HTERT RPE-1 (cell line): ENCODE results near the gene SELENOF.

ENCODE experiments used
- in situ Hi-C: fragments of 300-500 bp; cut with MboI; formaldehyde crosslinking; loops from 4 replicates; pipeline ENCODE4 v1.14.3; 2020; ENCODE audit warnings: low sequenced_read_pairs

SELENOF gene

DNA sequence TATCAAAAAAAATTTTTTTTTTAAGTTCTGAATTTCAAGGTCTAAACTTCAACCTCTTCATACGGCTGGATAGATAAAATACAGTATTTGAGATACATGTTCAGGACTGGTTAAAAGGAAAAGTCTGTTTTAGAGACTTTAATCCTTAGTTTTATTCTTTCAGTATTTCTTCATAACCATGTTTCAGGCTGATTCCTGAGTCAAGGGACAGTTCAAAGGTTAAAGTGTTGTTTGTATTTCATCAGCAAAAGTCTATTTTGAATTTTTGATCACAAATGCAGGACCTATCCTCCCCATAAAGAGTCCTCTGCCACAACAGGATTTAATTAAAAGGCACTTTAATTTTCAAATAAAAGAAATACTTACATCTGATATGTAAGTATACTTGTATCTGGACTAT, 53.5 kb downstream of the SELENOF start:
- in situ Hi-C loops: no loop called here

DNA sequence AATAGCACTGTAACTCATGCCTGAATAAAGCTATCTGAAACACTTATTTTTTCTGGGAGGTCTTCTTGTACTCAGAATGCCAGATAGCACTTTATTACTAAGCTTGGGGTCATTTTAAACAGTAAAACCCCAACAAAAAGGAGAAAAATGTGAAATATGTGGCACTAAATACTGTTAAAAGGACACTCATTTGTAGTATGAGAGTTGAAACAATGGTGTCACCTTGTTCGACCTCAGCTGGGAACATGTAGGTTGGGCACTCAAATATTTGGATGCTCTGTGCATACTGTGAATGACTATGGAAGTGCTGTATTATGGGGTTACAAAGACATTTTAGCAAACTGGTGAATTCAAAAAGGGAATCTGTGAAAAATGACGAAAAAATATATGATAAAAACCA, 53.9 kb downstream of the SELENOF start:
- in situ Hi-C loops: no loop called here

DNA sequence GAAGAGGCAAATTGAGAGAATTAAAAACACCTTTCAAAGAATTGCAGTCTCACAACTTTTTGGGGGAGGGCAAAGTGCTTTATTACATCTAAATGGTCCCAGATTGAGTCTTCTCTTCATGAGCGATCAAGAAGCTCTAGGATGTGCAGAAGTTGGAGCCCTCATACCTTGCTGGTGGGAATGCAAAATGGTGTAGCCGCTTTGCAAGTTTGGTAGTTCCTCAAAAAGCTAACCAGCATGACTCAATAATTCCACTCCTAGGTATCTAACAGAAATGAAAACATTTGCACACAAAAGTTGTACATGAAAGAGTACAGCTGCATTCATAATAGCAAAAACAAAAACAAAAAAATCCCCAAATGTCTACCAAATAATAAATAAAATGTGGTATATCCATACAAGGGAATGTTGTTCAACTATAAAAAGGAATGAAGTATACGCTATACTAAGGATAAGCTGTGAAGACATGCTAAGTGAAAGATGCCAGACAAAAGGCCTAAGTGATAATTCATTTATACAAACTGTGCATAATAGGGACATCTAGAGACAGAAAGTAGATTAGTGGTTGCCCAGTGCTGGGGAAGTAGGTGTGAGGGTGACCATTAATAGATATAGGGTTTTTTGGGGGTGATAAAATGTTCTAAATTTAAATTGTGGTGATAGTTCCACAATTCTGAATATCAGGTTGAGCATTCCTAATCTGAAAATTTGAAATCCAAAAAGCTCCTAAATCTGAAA, 55.2 kb downstream of the SELENOF start:
- in situ Hi-C loops: no loop called here

DNA sequence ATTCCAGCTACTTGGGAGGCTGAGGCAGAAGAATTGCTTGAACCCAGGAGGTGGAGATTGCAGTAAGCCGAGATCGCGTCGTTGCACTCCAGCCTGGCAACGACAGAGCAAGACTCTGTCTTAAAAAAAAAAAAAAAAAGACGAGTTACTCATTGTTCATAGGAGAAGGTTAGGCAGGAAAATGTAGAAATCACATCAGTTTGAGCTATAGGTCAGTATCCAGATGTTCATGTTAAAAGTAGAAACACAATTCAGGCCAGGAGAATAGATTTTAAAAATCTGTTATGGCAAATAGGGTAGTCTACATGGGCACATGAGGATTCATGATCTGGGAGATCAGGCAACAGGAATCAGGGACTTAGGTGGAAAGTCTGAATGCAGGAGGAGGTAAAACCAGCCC, 57.7 kb downstream of the SELENOF start:
- in situ Hi-C loops: no loop called here

DNA sequence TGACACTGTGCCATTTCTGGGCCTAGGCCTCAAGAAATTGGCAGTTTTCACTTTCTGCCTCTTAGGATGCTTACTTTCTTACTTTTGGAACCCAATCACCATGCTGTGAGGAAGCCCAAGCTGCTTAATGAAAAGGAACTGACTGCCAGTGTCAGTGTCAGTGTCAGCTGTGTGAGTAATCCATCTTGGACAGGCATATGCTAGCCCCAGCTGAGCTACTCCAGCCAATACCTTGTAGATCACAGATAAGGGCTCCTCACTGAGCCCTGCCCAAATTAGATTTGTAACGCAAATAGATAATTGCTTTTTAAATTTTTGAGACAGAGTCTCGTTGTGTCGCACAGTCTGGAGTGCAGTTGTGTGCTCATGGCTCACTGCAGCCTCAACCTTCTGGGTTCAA, 59.6 kb downstream of the SELENOF start:
- in situ Hi-C loops: no loop called here

DNA sequence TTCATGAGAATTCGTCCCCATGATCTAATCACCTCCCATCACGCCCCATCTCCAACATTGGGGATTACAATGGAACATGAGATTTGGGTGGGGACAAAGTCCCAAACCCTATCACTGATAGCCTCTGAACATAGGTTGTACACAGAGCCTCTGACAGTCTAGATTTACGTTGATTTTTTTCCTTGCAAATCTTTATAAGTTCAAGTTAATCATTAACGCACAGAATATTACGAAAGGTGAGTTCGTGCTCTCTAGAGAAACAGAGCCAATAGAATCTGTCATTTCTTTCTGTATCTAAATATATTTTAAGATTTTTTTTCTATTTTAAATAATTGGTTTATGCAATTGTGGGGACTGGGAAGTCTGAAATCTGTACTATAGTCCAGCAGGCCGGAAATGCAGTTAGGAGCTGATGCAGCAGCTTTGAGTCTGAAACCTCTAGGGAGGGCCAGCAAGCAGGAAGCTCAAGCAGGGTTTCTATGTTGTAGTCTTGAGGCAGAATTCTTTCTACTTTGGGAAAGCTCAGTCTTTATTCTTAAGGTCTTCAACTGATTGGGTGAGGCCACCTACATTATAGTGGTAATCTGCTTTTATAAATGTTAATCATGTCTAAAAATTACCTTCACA, 61.0 kb downstream of the SELENOF start:
- in situ Hi-C loops: no loop called here

DNA sequence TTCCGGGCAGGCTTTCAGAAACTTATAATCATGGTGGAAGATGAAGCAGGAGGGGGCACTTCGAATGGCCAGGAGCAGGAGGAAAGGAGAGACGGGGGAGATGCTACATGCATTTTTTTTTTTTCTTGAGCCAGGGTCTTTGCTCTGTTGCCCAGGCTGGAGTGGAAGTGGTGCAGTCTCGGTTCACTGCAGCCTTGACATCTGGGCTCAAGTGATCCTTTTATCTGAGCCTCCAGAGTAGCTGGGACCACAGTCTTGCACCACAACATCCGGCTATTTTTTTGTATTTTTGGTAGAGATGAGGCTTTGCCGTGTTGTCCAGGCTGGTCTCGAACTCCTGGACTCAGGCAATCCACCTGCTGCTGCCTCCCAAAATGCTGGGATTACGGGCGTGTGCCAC, 61.6 kb downstream of the SELENOF start:
- in situ Hi-C loops: no loop called here

DNA sequence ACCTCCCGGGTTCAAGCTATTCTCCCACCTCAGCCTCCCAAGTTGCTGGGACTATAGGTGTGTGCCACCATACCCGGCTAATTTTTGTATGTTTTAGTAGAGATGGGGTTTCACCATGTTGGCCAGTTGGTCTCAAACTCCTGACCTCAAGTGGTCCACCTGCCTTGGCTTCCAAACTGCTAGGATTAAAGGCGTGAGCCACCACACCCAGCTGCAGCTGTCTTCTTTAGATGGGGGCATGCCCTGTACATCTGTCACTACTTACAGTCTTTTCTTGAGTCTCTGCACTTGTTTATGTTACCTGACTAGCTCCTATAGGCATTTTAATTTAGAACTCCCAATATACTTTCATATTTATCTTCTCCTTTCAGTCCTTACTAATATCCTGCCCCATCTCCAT, 64.2 kb downstream of the SELENOF start:
- in situ Hi-C loops: no loop called here

DNA sequence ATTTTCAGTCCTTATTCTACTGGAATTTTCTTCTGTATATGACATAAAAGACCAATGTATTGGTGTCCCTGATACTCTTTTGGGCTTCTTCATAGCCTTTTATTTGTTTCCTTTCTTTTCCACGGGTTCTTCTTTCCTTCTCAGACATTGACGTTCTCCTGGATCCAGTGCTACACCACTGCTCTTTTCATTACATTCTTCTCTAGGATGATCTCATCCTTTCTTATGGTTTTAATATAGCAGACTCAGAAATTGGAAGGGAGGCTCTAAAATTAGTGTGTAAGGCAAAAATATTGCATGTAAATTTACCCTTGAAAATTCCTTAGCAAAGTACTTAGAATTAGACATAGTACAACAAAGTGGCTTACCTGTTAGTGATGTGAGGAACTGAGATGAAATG, 65.3 kb downstream of the SELENOF start:
- in situ Hi-C loops: no loop called here

DNA sequence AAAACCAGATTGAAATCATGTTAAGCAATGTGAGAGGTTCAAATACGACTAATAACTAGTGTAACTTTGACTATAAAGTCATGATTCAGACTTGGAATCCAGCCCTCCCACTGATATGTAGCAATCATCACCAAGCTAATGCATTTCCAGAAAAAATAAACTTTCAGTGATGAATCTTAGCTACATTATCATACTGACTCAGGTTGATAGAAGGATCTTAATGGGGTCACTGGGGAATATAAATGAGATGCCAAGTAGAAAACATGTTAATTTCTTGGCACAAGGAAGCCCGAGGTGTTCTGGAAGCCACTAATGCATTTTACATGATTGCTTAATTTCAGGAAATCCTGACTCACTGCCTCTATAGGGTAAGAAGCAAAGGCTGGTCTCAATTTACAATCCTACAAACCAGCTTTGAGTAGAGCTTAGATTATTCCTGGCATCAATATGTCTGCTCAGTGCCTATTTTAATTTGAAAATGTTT, 67.7 kb downstream of the SELENOF start:
- in situ Hi-C loops: no loop called here

DNA sequence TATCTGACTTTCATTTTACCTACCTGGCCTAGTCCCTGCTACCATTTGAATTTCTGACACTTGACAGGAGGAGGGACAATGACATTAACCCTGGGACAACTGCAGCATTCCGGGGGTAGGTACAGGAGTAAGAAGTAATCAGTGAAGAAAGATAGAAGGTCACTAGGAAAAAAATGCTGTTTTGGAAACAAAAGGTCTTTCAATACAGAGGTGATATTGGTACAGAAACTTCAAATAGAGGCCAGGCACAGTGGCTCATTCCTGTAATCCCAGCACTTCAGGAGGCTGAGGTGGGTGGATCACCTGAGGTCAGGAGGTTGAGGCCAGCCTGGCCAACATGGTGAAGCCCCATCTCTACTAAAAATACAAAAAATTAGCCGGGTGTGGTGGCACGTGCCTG, 68.4 kb downstream of the SELENOF start:
- in situ Hi-C loops: no loop called here

DNA sequence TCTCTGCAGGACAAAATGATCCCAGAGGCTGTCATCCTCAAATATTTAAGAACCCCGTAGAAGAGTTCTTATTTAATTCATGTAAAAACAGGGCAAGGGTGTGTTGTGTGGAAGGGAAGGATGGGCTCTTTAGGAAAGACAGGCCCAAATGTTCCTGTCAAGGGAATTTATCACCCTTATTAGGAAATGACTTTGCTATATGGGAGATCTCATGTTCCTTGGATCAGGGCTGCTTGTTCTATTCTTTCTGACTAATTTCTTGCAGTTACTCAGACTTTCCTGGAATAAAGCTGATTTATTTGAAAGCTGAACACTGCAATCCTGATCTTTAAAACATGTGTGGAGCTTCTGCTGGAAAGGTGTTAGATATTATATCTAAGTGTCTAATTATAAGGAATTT, 72.8 kb downstream of the SELENOF start:
- in situ Hi-C loops: no loop called here

DNA sequence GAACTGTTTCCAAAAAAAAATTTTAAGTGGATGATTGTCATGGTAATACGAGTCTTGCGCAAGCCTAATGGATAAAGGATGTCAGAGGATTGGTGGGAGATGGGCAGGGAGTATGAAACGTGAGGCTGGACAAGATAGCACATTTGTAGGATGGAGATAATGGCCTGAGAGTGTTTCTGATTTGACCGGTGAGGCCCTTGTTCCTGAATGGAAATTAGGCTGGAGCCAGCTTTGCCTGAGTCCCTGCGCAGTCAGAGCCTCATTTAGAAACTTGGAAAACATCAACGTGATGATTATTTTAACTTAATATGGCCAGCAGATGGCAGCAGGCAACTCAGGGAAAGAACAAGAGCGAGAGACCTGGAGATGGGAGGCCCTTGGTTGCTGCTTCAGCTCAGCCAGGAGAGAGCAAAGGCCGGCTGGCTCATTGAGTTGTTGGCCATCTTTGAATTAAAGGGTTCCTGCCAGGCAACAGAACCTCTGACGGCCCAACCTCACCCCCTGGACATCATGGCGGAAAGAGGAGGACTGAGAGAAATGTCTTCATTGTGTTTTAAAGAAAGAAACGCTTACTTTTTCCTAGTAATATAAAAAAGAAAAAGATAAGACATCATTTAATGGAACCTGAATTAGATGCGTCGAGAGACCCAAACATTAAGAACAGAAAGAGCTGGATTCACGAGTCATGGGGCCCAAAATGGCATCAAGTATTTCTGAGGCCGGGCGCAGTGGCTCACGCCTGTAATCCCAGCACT, 80.3 kb downstream of the SELENOF start:
- in situ Hi-C loops: no loop called here

DNA sequence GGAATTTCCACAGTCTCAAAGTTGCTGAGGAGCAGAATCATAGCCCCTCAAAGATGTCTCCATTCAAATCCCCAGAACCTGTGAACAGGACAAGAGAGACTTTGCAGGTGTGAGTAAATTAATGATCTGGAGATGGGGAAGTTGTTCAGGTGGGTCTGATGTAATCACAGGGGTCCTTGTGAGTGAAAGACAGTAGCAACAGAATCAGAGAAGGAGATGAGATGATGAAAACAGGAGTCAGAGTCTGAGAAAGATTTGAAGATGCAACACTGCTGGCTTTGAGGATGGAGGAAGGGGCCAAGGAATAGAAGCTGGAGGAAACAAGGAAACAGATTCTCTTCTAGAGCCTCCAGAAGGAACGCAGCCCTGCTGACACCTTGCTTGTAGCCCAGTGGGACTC, 81.5 kb downstream of the SELENOF start:
- in situ Hi-C loops: no loop called here

DNA sequence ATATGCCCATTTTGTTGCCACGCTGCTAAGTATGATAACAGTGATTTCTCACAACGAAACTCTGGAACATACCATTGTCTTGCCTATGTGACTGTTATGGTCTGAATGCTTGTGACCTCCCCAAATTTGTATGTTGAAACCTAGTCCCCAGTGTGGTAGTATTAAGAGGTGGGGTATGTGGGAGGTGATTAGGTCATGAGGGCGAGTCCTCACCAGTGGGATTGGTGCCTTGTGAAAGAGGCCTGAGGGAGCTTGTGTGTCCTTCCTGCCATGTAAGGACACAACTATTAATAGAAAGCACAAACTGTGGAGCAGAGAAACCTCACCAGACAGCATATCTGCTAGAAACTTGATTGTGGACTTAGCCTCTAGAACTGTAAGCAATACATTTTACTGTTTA, 84.6 kb downstream of the SELENOF start:
- in situ Hi-C loops: no loop called here

DNA sequence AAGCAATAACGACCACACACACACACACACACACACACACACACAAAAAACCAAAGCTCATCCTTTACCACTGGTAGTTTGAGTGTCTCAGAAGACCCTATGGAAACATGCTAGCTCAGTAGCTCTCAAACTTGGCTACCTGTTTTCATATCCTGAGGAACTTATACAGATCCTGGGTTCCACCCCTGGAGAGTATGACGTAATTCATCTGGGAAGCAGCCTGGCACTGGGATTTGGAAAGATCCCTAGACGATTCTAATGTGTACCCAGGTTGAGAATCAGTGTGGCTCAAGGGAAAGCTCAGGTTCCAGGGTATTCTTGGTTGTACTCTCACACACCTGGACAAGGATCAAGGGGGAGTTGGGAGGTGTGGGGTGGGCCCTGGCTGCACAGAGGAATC, 85.9 kb downstream of the SELENOF start:
- in situ Hi-C loops: no loop called here

DNA sequence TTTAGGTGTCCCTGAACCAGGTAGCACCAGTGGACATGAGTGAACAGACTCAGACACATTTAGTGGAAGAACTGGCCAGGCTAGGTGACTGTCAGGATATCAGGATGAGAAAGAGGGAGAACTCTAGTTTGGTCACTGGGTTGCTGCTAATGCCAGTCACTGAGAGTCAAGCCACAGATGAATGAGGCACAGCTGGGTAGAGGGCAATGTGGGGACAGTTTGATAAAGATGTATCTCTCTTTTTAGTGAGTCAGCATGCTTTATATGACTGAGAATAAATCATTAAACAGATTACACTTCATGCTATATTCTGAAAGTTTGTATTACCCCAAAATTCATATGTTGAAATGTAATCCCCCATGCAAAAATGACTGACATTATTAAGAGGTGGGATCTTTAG, 87.1 kb downstream of the SELENOF start:
- in situ Hi-C loops: no loop called here

DNA sequence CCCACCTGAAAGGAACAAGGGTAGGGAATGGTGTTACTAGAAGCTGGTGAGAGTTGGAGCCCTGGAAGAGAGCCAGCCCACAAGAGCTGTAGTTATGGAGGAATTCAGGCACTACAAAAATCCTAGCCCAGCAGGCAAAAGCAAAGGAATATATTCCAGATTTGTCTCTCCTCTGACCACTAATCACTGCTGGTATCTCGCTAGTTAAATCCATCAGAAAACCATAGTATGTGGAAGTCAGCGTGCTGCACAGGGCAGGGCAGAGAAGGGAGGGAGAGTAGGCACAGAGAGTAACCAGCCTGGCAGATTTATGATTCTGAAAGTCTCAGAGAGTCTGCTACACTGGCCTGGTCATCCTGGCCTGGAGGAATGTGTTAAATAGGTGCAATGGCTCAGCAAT, 88.6 kb downstream of the SELENOF start:
- in situ Hi-C loops: no loop called here

DNA sequence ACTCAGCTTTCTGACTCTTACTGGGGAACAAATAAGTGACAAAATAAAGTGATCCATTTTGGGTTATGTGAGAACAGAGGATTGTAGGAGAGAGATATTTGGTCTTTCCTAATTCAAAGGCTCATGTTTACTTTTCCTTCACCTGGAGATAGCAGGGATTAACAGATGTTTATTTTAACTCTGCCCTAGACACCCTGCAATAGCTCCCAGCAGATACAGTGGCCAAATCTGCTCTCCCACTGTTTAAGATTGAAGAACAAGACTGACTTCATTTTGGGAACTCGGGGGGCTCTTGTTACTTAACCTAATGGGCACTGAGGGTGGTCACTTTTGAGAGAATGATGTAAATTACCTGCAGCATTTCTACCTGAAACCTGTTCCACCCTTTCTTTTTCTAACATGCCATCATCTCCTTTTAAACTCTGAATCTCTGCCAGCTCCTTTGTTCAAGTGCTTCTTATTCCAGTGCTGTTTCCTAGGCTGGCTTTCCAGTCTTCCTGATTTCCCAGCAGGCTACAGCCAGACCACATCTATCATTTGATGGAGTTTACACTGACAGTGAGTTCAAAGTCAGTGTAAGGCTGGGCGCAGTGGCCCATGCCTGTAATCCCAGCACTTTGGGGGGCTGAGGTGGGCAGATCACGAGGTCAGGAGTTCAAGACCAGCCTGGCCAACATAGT, 90.0 kb downstream of the SELENOF start:
- in situ Hi-C loops: no loop called here

DNA sequence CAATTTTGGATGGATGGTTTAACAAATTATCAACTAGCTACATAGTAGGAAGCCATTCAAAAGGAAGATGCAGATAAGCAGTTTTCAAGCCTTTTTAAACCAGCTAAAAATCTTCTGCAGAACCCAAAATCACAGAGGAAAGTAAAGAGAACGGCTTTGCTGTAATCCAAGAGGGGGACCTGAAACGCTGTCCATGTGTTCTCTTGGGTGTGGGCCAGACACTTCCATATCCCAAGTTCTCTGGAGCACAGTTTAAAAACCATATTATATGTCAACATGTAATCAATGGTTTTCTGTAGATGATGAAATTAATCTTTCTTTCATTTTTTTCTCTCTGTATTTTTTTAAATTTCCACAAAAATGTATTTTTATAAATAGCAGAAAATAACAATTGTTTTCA, 90.5 kb downstream of the SELENOF start:
- in situ Hi-C loops: no loop called here

DNA sequence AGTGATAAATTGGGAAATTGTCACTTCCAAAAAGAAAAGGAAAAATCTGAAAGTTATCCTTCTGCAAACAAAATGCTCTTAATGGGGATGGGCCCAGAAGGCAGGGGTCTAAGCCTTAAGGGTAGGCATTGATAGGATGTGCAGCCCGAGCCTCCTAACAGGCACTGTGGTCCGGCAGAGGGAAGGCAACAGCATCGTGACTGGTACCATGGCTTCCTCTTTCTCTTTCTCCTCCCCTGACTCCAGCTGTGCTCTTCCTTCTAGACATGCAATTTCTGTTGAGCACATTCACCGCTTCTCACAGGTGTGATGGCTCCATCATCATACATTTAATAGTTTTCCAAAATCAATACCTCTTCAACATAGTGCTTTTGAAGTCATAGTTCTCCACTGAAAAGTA, 91.5 kb downstream of the SELENOF start:
- in situ Hi-C loops: no loop called here
